Activated T-helper 2 cell treated with anti-CD3 and anti-CD28 coated beads, Interferon-gamma antibody, Interleukin-2, Interleukin-4, amounts not matched to agents 10 μg/mL and 5 μg/mL and 100 μg/mL, durations not matched to agents 14 hours and 24 hours and 36 hours (primary cell): ENCODE data around the gene STK11. TPM values are rescaled to one million over a fixed set of nuclear protein-coding genes. Genes with fewer than 3 reads are reported as not detected.

Experiments used
- DNase-seq: peaks from one replicate; pipeline ENCODE4 v3.0.0; 2021; ENCODE audit warnings: low spot score
- H3K27ac Mint-ChIP-seq: one replicate; pipeline ENCODE4 v1.8.0; 2021; ENCODE audit warnings: mixed read lengths
- H3K27me3 Mint-ChIP-seq: one replicate; pipeline ENCODE4 v1.8.0; 2021; ENCODE audit warnings: low read depth, mixed read lengths
- H3K36me3 Mint-ChIP-seq: one replicate; pipeline ENCODE4 v1.8.0; 2021; ENCODE audit warnings: low read depth, mixed read lengths
- H3K4me1 Mint-ChIP-seq: one replicate; pipeline ENCODE4 v1.8.0; 2021; ENCODE audit warnings: low read depth, mixed read lengths
- H3K4me3 Mint-ChIP-seq: one replicate; pipeline ENCODE4 v1.8.0; 2021; ENCODE audit warnings: low read depth, mild to moderate bottlenecking, moderate library complexity, mixed read lengths
- H3K9me3 Mint-ChIP-seq: one replicate; pipeline ENCODE4 v1.8.0; 2021; ENCODE audit warnings: mixed read lengths
- intact Hi-C: fragments of 100-400 bp; cut with micrococcal nuclease; formaldehyde crosslinking; loops from one replicate; pipeline ENCODE4 v1.15.1; 2023
- total RNA-seq: library from RNA; stranded (reverse); gene quantifications from 2 replicates; pipeline ENCODE4 v1.2.3, GENCODE V29; 2022

STK11 gene
- total RNA-seq, 1 donor from 2014 or later = 65.7 TPM

GRCh38 chr19:1266916-1267476, 61.4 kb downstream of the STK11 start:
- peak overlapping the region; percentile 64 for H3K4me3 Mint-ChIP-seq
- peaks cover 39% of the 10 kb centered on the region for H3K4me1 Mint-ChIP-seq
- H3K27ac Mint-ChIP-seq = no peak overlapping the region
- peaks cover 23% of the 10 kb centered on the region for H3K36me3 Mint-ChIP-seq
- DNase-seq = peak; percentile 72
- H3K27me3 Mint-ChIP-seq = no peaks in the 10 kb centered on the region
- H3K9me3 Mint-ChIP-seq = no peaks in the 10 kb centered on the region
- intact Hi-C loops = no loop called here

GRCh38 chr19:1267477-1268225, 62.1 kb downstream of the STK11 start:
- DNase-seq = no peak
- H3K9me3 Mint-ChIP-seq = no peaks in the 10 kb centered on the region
- peaks cover 41% of the 10 kb centered on the region for H3K4me1 Mint-ChIP-seq
- intact Hi-C loops = no loop called here
- H3K36me3 Mint-ChIP-seq = peaks cover 29% of the 10 kb centered on the region
- peak overlapping the region; percentile 64 for H3K4me3 Mint-ChIP-seq
- H3K27ac Mint-ChIP-seq = no peak overlapping the region
- H3K27me3 Mint-ChIP-seq = no peaks in the 10 kb centered on the region

- intact Hi-C loops = loop anchor here (1.0 kb wide), 3 partner anchors 9 to 24 kb away; no protein-coding TSS in a partner anchor
- DNase-seq = no peak
Measured at GRCh38 chr19:1268226-1269064, 62.9 kb downstream of the STK11 start.

GRCh38 chr19:1269065-1269477, 63.5 kb downstream of the STK11 start, which contains the start of gene CIRBP:
Gene CIRBP (plus strand): TSS chr19:1269332. CDS start chr19:1270934, 1,602 bp downstream.
- Mint-ChIP-seq H3K27me3 (no peaks in the 10 kb centered on the region), H3K36me3 (peaks cover 42% of the 10 kb centered on the region), H3K9me3 (no peaks in the 10 kb centered on the region), H3K4me1 (peaks cover 47% of the 10 kb centered on the region), H3K27ac (peak within 1 kb of the TSS; percentile 91), H3K4me3 (peak within 1 kb of the TSS; percentile 93)
- intact Hi-C loops = loop anchor here (1.0 kb wide), 3 partner anchors 10 to 25 kb away; no protein-coding TSS in a partner anchor
- peak; percentile 99 for DNase-seq

More at GRCh38 chr19:1268226-1269064, 62.9 kb downstream of the STK11 start:
- H3K36me3 Mint-ChIP-seq = peaks cover 35% of the 10 kb centered on the region
- H3K4me3 Mint-ChIP-seq = peak overlapping the region; percentile 52
- H3K27me3 Mint-ChIP-seq = no peaks in the 10 kb centered on the region
- H3K27ac Mint-ChIP-seq = peak overlapping the region; percentile 40
- peaks cover 41% of the 10 kb centered on the region for H3K4me1 Mint-ChIP-seq
- no peaks in the 10 kb centered on the region for H3K9me3 Mint-ChIP-seq

- H3K27me3 Mint-ChIP-seq = no peaks in the 10 kb centered on the region
- H3K36me3 Mint-ChIP-seq = peaks cover 44% of the 10 kb centered on the region
- DNase-seq = peak; percentile 84
- H3K4me3 Mint-ChIP-seq = peak overlapping the region; percentile 93
- peak overlapping the region; percentile 91 for H3K27ac Mint-ChIP-seq
- intact Hi-C loops = loop anchor here (1.0 to 10.0 kb wide), 5 partner anchors 10 to 245 kb away; partner anchors contain the start of genes ADAMTSL5, DAZAP1 and GAMT
- no peaks in the 10 kb centered on the region for H3K9me3 Mint-ChIP-seq
- peaks cover 48% of the 10 kb centered on the region for H3K4me1 Mint-ChIP-seq
Measured at GRCh38 chr19:1269478-1270212, 64.1 kb downstream of the STK11 start.

GRCh38 chr19:1270213-1270853, 64.8 kb downstream of the STK11 start:
- DNase-seq = no peak
- Mint-ChIP-seq H3K4me3 (peak overlapping the region; percentile 93), H3K4me1 (peaks cover 45% of the 10 kb centered on the region), H3K27me3 (no peaks in the 10 kb centered on the region), H3K36me3 (peaks cover 48% of the 10 kb centered on the region), H3K9me3 (no peaks in the 10 kb centered on the region), H3K27ac (peak overlapping the region; percentile 91)
- intact Hi-C loops = loop anchor here (10.0 kb wide), 2 partner anchors 134 to 244 kb away; partner anchors contain the start of genes ADAMTSL5, DAZAP1 and GAMT

- peak overlapping the region; percentile 93 for H3K4me3 Mint-ChIP-seq
- H3K9me3 Mint-ChIP-seq = no peaks in the 10 kb centered on the region
- H3K4me1 Mint-ChIP-seq = peaks cover 41% of the 10 kb centered on the region
- intact Hi-C loops = loop anchor here (10.0 kb wide), 2 partner anchors 134 to 244 kb away; partner anchors contain the start of genes ADAMTSL5, DAZAP1 and GAMT
- no peak for DNase-seq
- H3K36me3 Mint-ChIP-seq = peaks cover 49% of the 10 kb centered on the region
- no peaks in the 10 kb centered on the region for H3K27me3 Mint-ChIP-seq
- H3K27ac Mint-ChIP-seq = peak overlapping the region; percentile 91
Measured at GRCh38 chr19:1270854-1271527, 65.4 kb downstream of the STK11 start.

- intact Hi-C loops = loop anchor here (10.0 kb wide), 2 partner anchors 133 to 243 kb away; partner anchors contain the start of genes ADAMTSL5, DAZAP1 and GAMT
- peaks cover 53% of the 10 kb centered on the region for H3K36me3 Mint-ChIP-seq
- no peak for DNase-seq
- H3K9me3 Mint-ChIP-seq = no peaks in the 10 kb centered on the region
- H3K4me1 Mint-ChIP-seq = peaks cover 44% of the 10 kb centered on the region
- peak overlapping the region; percentile 93 for H3K4me3 Mint-ChIP-seq
- H3K27ac Mint-ChIP-seq = peak overlapping the region; percentile 52
- no peaks in the 10 kb centered on the region for H3K27me3 Mint-ChIP-seq
Measured at GRCh38 chr19:1271528-1272422, 66.2 kb downstream of the STK11 start.

GRCh38 chr19:1272423-1273262, 67.1 kb downstream of the STK11 start:
- Mint-ChIP-seq H3K4me1 (peaks cover 43% of the 10 kb centered on the region), H3K36me3 (peaks cover 55% of the 10 kb centered on the region), H3K27me3 (no peaks in the 10 kb centered on the region), H3K4me3 (peak overlapping the region; percentile 54), H3K9me3 (no peaks in the 10 kb centered on the region), H3K27ac (peak overlapping the region; percentile 67)
- intact Hi-C loops = loop anchor here (10.0 kb wide), 2 partner anchors 132 to 242 kb away; partner anchors contain the start of genes ADAMTSL5, DAZAP1 and GAMT
- no peak for DNase-seq
